ENCODE results near the gene RUNX1.

The RUNX1 gene

DNA sequence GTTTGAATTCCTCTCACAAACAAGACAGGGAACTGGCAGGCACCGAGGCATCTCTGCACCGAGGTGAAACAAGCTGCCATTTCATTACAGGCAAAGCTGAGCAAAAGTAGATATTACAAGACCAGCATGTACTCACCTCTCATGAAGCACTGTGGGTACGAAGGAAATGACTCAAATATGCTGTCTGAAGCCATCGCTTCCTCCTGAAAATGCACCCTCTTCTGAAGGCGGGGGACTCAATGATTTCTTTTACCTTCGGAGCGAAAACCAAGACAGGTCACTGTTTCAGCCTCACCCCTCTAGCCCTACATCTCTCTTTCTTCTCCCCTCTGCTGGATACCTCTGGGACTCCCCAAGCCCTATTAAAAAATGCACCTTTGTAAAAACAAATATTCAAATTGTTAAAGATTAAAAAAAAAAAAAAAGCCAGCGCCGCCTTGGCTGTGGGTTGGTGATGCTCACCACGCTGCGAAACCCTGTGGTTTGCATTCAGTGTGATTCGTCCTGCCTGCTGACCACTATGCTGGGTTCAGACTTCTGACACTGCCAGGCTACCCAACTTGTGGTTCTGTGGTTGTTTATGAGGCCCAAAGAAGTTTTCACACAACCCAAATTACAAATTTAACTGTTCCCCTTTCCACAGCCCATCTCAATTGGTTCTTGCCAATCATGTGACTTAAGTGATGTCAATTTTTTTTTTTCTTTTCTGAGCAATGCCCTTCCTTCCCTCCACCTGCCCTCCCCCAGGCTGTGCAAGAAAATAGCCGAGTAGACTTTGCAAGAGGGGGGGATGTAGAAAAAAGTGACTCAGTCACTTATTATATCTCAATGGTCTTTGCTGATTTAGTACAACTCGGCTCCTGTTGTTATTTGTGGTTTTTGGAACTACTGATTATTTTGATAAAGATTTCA is at the start of gene RUNX1:
Gene RUNX1, minus strand, starts transcription at position 597 of the 912 bp plus-strand sequence.
- H3K27me3 Mint-ChIP-seq, result peaks cover 5% of the 10 kb centered on the region
- H3K36me3 Mint-ChIP-seq (ENCODE audit: low read depth), result peaks cover 10% of the 10 kb centered on the region
- H3K4me3 Mint-ChIP-seq, result peak within 1 kb of the TSS; percentile 98
- no peaks in the 10 kb centered on the region for H3K9me3 Mint-ChIP-seq
- peaks cover 92% of the 10 kb centered on the region for H3K4me1 Mint-ChIP-seq (ENCODE audit: low read depth)
- H3K27ac Mint-ChIP-seq, result peak within 1 kb of the TSS; percentile 99

DNA sequence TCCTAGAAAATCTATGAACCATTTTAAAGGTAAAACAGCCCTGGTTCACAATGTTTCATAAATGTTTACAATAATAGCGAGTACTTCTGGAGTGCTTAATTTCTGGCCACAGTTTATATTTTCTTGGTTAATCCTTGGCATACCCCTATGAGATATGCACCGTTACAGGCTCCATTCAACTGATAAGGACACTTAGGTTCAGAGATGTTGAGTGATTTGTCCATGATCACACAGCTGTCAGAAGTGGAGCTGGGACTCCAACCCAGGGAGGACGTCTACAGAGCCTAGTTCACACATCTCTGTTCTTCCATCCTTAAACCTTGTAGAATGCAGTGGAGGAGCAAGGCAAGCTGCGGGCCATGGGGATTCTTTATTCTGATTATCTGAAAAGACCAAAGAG is 48.4 kb upstream of the RUNX1 start:
- Mint-ChIP-seq H3K4me1 (ENCODE audit: low read depth) (peaks cover 50% of the 10 kb centered on the region), H3K27me3 (no peaks in the 10 kb centered on the region), H3K4me3 (no peak overlapping the region), H3K27ac (peak overlapping the region; percentile 91), H3K9me3 (peaks cover 15% of the 10 kb centered on the region), H3K36me3 (ENCODE audit: low read depth) (peaks cover 4% of the 10 kb centered on the region)

DNA sequence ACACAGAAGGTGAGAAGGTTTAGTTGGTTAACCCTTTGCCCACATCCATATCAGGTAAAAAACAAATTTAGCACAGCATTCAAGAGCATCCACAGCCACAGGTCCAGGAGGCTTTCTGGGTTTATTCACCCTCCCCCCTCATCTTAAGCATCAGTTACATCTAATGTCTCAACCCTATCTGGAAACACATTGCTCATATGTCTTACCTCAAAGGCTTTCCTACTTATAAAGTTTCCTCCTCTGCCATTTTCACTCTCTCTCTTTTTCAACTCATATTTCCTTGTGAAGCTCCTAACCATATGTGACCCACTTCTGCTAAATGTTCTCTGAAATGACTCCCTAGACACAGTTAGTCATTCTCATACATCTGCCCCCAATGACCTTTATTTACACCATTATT is 47.9 kb upstream of the RUNX1 start:
- Mint-ChIP-seq H3K4me3 (peak overlapping the region; percentile 44), H3K9me3 (peaks cover 15% of the 10 kb centered on the region), H3K27me3 (no peaks in the 10 kb centered on the region), H3K27ac (peak overlapping the region; percentile 91), H3K4me1 (ENCODE audit: low read depth) (peaks cover 50% of the 10 kb centered on the region), H3K36me3 (ENCODE audit: low read depth) (peaks cover 4% of the 10 kb centered on the region)

DNA sequence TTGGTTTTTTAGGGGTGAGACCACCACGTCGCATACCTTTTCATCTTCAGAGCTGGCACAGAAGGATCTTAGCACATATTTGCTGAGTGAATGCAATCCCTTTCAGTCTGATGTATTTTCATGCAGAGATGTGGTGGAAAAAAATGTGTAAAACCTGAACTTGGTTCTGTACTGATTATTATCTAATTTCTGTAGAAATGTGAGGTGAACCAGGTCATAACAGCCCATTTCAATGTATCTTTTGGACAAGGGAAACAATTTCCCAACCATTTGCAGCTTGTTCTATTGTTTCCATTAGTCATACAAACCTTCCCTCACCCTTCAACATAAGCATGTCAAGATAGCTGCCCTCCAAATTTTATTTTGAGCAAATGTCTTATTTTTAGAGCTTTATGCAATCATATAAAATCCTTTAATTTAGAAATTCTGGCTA is 46.8 kb upstream of the RUNX1 start:
- Mint-ChIP-seq H3K27me3 (no peaks in the 10 kb centered on the region), H3K4me1 (ENCODE audit: low read depth) (peaks cover 50% of the 10 kb centered on the region), H3K9me3 (peaks cover 15% of the 10 kb centered on the region), H3K36me3 (ENCODE audit: low read depth) (peaks cover 4% of the 10 kb centered on the region), H3K27ac (peak overlapping the region; percentile 91), H3K4me3 (peak overlapping the region; percentile 40)

DNA sequence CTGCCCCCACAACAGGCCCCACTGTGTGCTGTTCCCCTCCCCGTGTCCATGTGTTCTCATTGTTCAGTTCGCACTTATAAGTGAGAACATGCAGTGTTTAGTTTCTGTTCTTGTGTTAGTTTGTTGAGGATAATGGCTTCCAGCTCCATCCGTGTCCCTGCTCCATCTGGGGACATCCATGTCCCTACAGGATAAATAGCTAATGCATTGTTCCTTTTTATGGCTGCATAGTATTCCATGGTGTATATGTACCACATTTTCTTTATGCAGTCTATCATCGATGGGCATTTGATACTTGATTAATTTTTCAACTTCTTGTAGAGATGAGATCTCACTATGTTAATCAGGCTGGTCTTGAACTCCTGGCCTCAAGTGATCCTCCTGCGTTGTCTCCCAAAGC is 44.4 kb upstream of the RUNX1 start:
- Mint-ChIP-seq H3K27ac (peak overlapping the region; percentile 50), H3K9me3 (peaks cover 15% of the 10 kb centered on the region), H3K27me3 (no peaks in the 10 kb centered on the region), H3K36me3 (ENCODE audit: low read depth) (peaks cover 4% of the 10 kb centered on the region), H3K4me3 (no peak overlapping the region), H3K4me1 (ENCODE audit: low read depth) (peaks cover 59% of the 10 kb centered on the region)

DNA sequence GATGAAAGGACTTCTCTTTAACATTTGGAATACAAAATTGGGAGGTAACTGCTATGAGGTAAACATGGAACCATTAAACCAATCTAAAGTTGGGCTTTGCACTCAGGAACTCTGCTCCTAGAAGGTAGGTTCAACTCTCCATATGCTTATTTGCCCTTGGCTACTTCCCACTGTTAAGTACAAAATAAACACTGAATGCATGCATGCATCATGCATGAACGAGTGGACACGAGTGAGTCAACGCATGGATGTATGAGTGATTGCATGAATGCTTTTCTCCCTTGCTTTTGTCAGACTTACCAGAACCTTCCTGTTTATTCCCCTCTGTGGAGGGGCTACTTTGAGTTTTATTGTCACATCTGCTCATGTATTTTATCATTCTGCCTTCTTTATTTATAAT is 42.4 kb upstream of the RUNX1 start:
- Mint-ChIP-seq H3K9me3 (peaks cover 15% of the 10 kb centered on the region), H3K36me3 (ENCODE audit: low read depth) (peaks cover 4% of the 10 kb centered on the region), H3K27me3 (no peaks in the 10 kb centered on the region), H3K4me1 (ENCODE audit: low read depth) (peaks cover 57% of the 10 kb centered on the region), H3K27ac (no peak overlapping the region), H3K4me3 (no peak overlapping the region)

DNA sequence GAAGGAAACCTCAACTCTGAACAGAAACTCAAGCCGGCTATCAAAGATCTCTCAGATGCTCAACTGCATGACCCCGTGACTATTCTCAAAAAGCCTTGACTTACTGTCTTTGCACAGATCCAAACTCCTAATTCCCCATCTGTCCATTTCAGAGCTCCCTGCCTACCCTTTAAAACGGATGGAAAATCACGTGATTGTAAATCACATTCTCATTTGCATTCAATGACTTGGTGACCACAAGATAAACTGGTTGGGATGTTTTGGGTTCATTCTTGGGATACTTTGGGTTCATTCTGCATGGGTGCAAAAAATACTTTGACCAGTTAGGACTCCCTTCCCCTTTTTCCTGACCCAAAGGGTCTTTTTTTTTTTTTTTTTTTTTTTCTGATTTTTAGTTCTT is 41.3 kb upstream of the RUNX1 start:
- Mint-ChIP-seq H3K36me3 (ENCODE audit: low read depth) (peaks cover 4% of the 10 kb centered on the region), H3K4me3 (no peak overlapping the region), H3K27ac (peak overlapping the region; percentile 42), H3K27me3 (no peaks in the 10 kb centered on the region), H3K9me3 (peaks cover 15% of the 10 kb centered on the region), H3K4me1 (ENCODE audit: low read depth) (peaks cover 48% of the 10 kb centered on the region)

DNA sequence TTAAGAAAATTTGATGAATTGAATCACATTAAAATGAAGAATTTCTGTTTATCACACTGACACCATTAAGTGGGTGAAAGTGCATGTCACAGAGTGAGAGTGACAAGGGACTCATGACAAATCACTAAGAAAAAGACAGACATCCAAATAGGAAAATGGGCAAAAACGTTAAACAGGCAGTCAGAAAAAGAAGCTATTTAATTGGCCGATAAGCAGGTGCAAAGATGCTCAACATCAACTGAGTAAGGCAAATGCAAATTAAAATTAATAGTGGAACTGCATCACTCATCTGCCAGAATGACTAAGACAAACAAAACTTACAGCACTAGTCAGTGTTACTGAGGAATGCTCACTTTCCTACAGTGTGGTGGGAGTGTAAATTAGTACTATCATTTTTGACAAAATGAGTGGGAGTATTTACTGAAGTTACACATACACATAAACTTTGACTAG is 39.2 kb upstream of the RUNX1 start:
- Mint-ChIP-seq H3K4me3 (peak overlapping the region; percentile 53), H3K36me3 (ENCODE audit: low read depth) (no peaks in the 10 kb centered on the region), H3K27me3 (no peaks in the 10 kb centered on the region), H3K9me3 (peaks cover 10% of the 10 kb centered on the region), H3K27ac (peak overlapping the region; percentile 86), H3K4me1 (ENCODE audit: low read depth) (peaks cover 40% of the 10 kb centered on the region)

DNA sequence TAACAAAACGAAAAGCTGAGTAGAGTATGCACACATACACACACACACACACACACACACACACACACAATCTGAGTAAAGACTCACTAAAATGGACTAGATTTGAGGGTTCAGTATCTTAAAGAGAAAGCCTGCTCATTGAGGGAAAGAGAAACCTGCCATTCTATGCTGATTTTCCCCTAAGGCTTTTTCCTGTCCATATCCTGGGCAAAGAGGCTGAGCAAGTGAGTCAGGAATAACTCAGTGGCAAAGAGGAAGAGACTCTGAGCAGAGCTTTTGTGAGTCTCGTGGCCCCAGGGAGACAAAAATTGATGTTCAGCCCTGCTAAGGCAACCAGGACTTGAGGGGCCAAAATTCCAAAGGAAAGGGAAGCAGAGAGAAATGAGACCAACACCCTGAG is 37.3 kb upstream of the RUNX1 start:
- Mint-ChIP-seq H3K27me3 (no peaks in the 10 kb centered on the region), H3K4me1 (ENCODE audit: low read depth) (peaks cover 41% of the 10 kb centered on the region), H3K36me3 (ENCODE audit: low read depth) (no peaks in the 10 kb centered on the region), H3K27ac (no peak overlapping the region), H3K9me3 (peaks cover 10% of the 10 kb centered on the region), H3K4me3 (no peak overlapping the region)

DNA sequence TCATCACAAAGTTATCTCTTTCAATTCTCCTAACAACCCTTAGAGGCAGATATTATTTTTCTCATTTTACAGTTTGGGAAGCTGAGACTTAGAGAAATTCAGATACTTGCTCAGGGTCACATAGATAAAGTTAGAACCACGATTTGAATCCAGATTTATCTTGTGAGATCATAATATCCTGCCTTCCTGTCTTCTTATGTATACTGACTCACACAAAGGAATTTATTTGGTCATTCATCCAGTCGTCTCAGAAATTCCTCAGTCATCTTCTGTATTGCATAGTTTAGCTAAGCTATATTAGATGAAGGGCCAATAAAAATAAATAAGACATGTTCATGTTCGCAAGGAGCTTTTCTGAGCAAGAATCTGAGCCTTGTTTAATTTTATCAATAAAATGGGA is 35.8 kb upstream of the RUNX1 start:
- H3K27ac Mint-ChIP-seq, result no peak overlapping the region
- H3K27me3 Mint-ChIP-seq, result no peaks in the 10 kb centered on the region
- no peaks in the 10 kb centered on the region for H3K36me3 Mint-ChIP-seq (ENCODE audit: low read depth)
- peaks cover 10% of the 10 kb centered on the region for H3K9me3 Mint-ChIP-seq
- peaks cover 35% of the 10 kb centered on the region for H3K4me1 Mint-ChIP-seq (ENCODE audit: low read depth)
- no peak overlapping the region for H3K4me3 Mint-ChIP-seq

DNA sequence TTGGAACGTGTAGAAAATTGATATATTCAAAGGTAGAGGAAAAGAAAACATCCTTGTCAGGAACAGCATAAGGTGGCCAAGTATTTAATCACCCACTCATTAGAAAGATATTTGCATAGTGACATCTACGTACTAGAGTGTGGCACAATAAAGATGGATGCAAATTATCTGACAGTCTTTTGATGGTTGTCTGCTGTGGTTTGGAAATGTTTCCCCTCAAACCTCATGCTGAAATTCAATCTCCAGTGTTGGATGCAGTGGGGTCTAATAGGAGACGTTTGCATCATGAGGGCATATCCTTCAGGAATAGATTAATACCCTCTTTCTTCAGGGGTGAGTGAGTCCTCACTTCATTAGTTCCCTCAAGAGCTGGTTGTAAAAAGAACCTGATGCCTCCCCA is 34.1 kb upstream of the RUNX1 start:
- peaks cover 21% of the 10 kb centered on the region for H3K4me1 Mint-ChIP-seq (ENCODE audit: low read depth)
- no peak overlapping the region for H3K4me3 Mint-ChIP-seq
- no peak overlapping the region for H3K27ac Mint-ChIP-seq
- H3K9me3 Mint-ChIP-seq, result peaks cover 10% of the 10 kb centered on the region
- no peaks in the 10 kb centered on the region for H3K27me3 Mint-ChIP-seq
- H3K36me3 Mint-ChIP-seq (ENCODE audit: low read depth), result no peaks in the 10 kb centered on the region

DNA sequence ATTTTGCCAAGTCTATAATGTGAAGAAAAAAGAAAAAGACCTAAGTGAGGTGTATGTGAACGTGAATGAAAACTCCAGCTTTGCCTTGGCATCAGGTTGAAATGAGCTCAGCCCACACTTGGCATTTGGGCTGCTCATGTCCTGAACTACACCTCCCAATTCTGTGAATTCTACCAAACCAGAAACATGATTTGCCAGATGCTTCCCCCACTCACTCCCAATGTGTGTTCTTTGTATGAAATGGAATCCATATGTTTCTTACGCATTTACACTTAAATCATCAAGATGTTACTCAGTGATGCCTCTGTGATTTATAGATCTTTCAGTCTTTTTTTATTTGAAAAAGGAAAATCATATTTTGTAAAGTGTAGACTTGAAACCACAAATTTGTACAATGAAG is 32.8 kb upstream of the RUNX1 start:
- no peak overlapping the region for H3K4me3 Mint-ChIP-seq
- H3K27ac Mint-ChIP-seq, result no peak overlapping the region

DNA sequence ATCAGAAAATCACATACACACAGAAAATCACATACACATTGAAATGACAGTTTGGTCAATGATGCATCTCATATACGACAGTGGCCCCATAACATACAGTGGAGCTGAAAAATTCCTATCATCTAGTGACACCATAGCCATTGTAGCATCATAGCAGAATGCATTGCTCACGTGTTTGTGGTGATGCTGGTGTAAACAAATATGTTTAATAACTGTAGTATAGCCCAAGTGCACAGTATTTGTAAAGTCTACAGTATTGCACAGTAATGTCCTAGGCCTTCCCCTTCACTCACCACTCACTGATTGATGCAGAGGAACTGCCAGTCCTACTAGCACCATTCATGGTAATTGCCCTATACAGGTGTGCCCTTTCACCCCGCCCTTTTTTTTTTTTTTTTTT is 30.1 kb upstream of the RUNX1 start:
- Mint-ChIP-seq H3K36me3 (ENCODE audit: low read depth) (no peaks in the 10 kb centered on the region), H3K27ac (no peak overlapping the region), H3K4me1 (ENCODE audit: low read depth) (peaks cover 18% of the 10 kb centered on the region), H3K4me3 (no peak overlapping the region), H3K27me3 (no peaks in the 10 kb centered on the region), H3K9me3 (peaks cover 6% of the 10 kb centered on the region)

More for the DNA sequence above, 32.8 kb upstream of the RUNX1 start:
- Mint-ChIP-seq H3K4me1 (ENCODE audit: low read depth) (peaks cover 18% of the 10 kb centered on the region), H3K27me3 (no peaks in the 10 kb centered on the region), H3K9me3 (peaks cover 10% of the 10 kb centered on the region), H3K36me3 (ENCODE audit: low read depth) (no peaks in the 10 kb centered on the region)

DNA sequence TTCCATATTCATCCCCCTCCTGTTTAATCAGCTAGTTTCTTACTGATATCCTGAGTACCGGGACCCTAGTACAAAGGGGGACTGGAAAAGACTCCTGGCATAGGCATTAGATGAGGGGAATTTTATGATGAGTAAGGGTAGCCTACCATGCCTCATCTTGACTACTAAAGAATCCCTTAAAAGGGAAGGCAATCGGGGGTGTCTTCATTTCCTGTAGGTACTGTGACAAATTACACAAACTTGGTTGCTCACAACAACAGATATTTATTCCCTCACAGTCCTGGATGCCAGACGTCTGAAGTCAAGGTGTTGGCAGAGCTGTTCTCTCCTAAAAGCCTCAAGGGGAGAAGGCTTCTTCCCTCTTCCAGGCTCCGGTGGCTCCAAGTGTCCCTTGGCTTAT is 28.9 kb upstream of the RUNX1 start:
- H3K36me3 Mint-ChIP-seq (ENCODE audit: low read depth), result no peaks in the 10 kb centered on the region
- H3K27ac Mint-ChIP-seq, result no peak overlapping the region
- no peak overlapping the region for H3K4me3 Mint-ChIP-seq
- no peaks in the 10 kb centered on the region for H3K27me3 Mint-ChIP-seq
- H3K4me1 Mint-ChIP-seq (ENCODE audit: low read depth), result peaks cover 13% of the 10 kb centered on the region
- H3K9me3 Mint-ChIP-seq, result peaks cover 6% of the 10 kb centered on the region

DNA sequence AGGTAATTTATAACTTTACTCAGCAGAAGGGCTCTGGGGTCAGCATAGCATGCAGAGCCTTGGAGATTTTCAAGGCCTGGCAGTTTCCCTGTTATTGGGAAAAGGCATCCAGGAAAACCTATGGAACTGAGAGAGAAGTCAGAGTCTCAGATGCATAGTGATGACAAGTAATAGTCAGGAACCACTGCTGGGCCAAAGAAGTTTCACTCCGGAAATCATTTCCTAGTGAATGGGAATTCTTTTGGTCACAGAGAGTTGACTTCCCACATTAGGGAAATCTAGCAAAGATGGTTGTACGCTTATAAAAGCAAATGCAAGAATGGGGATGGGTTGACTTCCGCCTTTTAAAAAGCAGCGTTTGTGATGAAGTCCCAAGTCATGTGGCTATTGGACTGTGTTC is 28.4 kb upstream of the RUNX1 start:
- H3K36me3 Mint-ChIP-seq (ENCODE audit: low read depth), result no peaks in the 10 kb centered on the region
- H3K9me3 Mint-ChIP-seq, result peaks cover 6% of the 10 kb centered on the region
- no peak overlapping the region for H3K27ac Mint-ChIP-seq
- H3K4me1 Mint-ChIP-seq (ENCODE audit: low read depth), result peaks cover 13% of the 10 kb centered on the region
- no peaks in the 10 kb centered on the region for H3K27me3 Mint-ChIP-seq
- H3K4me3 Mint-ChIP-seq, result no peak overlapping the region

DNA sequence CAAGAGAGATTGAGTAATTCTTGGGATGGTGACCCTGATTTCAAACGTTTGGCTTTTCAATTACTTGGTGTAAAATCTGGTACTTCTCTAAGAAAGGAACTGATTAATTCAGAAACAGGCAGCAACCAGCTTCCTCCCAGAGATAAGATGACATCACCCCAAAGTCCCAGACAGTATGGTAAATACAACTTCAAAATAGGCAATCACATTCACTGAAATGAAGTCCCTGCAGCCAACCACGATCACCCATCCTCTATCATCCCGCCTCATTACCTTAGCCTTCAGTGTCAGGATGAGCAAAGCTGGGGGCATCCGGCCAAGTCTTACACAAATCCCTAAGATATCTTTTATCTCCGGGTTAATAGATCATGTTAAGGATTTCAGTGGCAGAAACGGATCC is 26.4 kb upstream of the RUNX1 start:
- no peak overlapping the region for H3K4me3 Mint-ChIP-seq
- no peaks in the 10 kb centered on the region for H3K36me3 Mint-ChIP-seq (ENCODE audit: low read depth)
- peaks cover 6% of the 10 kb centered on the region for H3K9me3 Mint-ChIP-seq
- peaks cover 27% of the 10 kb centered on the region for H3K4me1 Mint-ChIP-seq (ENCODE audit: low read depth)
- H3K27me3 Mint-ChIP-seq, result no peaks in the 10 kb centered on the region
- H3K27ac Mint-ChIP-seq, result no peak overlapping the region

Data from stimulated activated naive CD8-positive, alpha-beta T cell treated with anti-CD3 and anti-CD28 coated beads, Interleukin-15, Interleukin-2, amounts not matched to agents 100 ng/mL and 50 ng/mL, for 24 hours (primary cell).